Occipital lobe (tissue), 2 donors: ENCODE data around the gene CERS5. TPM values are rescaled to one million over a fixed set of nuclear protein-coding genes. Genes with fewer than 3 reads are reported as not detected.

Experiments
- DNase-seq: peaks from one replicate; lab custom pipeline; 2025; lab: John Stamatoyannopoulos, UW
- total RNA-seq: library from RNA; depleted of rRNA; stranded (reverse); fragments of >200 nt; gene quantifications from one replicate; pipeline ENCODE4 v1.2.3, GENCODE V29; 2014

CERS5 gene
- 115 TPM for total RNA-seq

- DNase-seq: peak; percentile 98
Observed at GRCh38 chr12:50167049-50167828, at the start of gene CERS5. CERS5 (minus strand) TSS chr12:50167369; CDS start chr12:50167297, 72 bp downstream.

- DNase-seq: no peak
Observed at GRCh38 chr12:50215033-50215432, 47.9 kb upstream of the CERS5 start.

- DNase-seq: no peak
Observed at GRCh38 chr12:50214018-50214417, 46.8 kb upstream of the CERS5 start.

- no peak for DNase-seq
Observed at GRCh38 chr12:50213439-50213838, 46.3 kb upstream of the CERS5 start.

GRCh38 chr12:50212071-50212467 is 44.9 kb upstream of the CERS5 start:
- DNase-seq: no peak

- no peak for DNase-seq
Observed at GRCh38 chr12:50211392-50212070, 44.4 kb upstream of the CERS5 start.

- no peak for DNase-seq
Observed at GRCh38 chr12:50207424-50207823, 40.3 kb upstream of the CERS5 start.

GRCh38 chr12:50205648-50206047 is 38.5 kb upstream of the CERS5 start:
- DNase-seq: no peak

- DNase-seq: no peak
Observed at GRCh38 chr12:50203691-50204090, 36.5 kb upstream of the CERS5 start.

- DNase-seq: no peak
Observed at GRCh38 chr12:50201987-50202521, 34.9 kb upstream of the CERS5 start.

GRCh38 chr12:50200552-50201273 is 33.5 kb upstream of the CERS5 start:
- DNase-seq: no peak

- DNase-seq: no peak
Observed at GRCh38 chr12:50198829-50199228, 31.7 kb upstream of the CERS5 start.

- no peak for DNase-seq
Observed at GRCh38 chr12:50197297-50197727, 30.1 kb upstream of the CERS5 start.

GRCh38 chr12:50196537-50196936 is 29.4 kb upstream of the CERS5 start:
- no peak for DNase-seq

GRCh38 chr12:50195832-50196231 is 28.7 kb upstream of the CERS5 start:
- DNase-seq: no peak

GRCh38 chr12:50192908-50193307 is 25.7 kb upstream of the CERS5 start:
- DNase-seq: no peak

GRCh38 chr12:50192236-50192635 is 25.1 kb upstream of the CERS5 start:
- DNase-seq: no peak

- no peak for DNase-seq
Observed at GRCh38 chr12:50190859-50191258, 23.7 kb upstream of the CERS5 start.

- no peak for DNase-seq
Observed at GRCh38 chr12:50188875-50189575, 21.9 kb upstream of the CERS5 start.

GRCh38 chr12:50188241-50188781 is 21.1 kb upstream of the CERS5 start:
- no peak for DNase-seq
